Measurements from ENCODE around the gene TTC21B.

The TTC21B gene

GRCh38 chr2:165827016-165827920 lies 126.3 kb downstream of the TTC21B start:
- no peak for DNase-seq

- DNase-seq, result no peak
Measured at GRCh38 chr2:165825041-165825440, 128.5 kb downstream of the TTC21B start.

All from DMS 273 treated with DMSO at 0.1 percent for 48 hours (cell line).